Neutrophil (primary cell): Measurements from ENCODE around the gene NALCN.

ENCODE experiments used
- H3K27ac ChIP-seq: fragments of 200-600 bp; sonication (generic); 2 replicates; pipeline ENCODE4 v1.5.1; 2016; ENCODE audit warnings: mild to moderate bottlenecking, moderate library complexity
- H3K27me3 ChIP-seq: fragments of 200-600 bp; sonication (generic); 2 replicates; pipeline ENCODE4 v1.6.0; 2016; ENCODE audit warnings: mild to moderate bottlenecking
- H3K36me3 ChIP-seq: fragments of 200-600 bp; sonication (generic); 2 replicates; pipeline ENCODE4 v1.5.1; 2017
- H3K4me1 ChIP-seq, 2 experiments: fragments of 200-600 bp in 1 of 2; sonication (generic) in 1 of 2; 1 replicate in 1 of 2; 2 replicates in 1 of 2; pipeline versions ENCODE4 v1.5.1 to v1.6.1; 2013 to 2016; ENCODE audit warnings: low read depth in 1 of 2, low read length in 1 of 2, mild to moderate bottlenecking in 1 of 2, moderate library complexity in 1 of 2; ENCODE audit not compliant: control insufficient read depth in 1 of 2, insufficient read depth in 1 of 2
- H3K4me3 ChIP-seq, 2 experiments: fragments of 200-600 bp in 1 of 2; sonication (generic) in 1 of 2; 1 replicate in 1 of 2; 2 replicates in 1 of 2; pipeline ENCODE4 v1.5.1; 2013 to 2016; ENCODE audit warnings: low read depth in 1 of 2, low read length in 1 of 2, mild to moderate bottlenecking in 1 of 2, moderate library complexity in 1 of 2
- H3K9me3 ChIP-seq: fragments of 200-600 bp; sonication (generic); 2 replicates; pipeline ENCODE4 v1.5.1; 2016
- TF ChIP-seq, protein P1 (sequence below): fragments of 200-600 bp; sonication (generic); IDR thresholded peaks from 2 replicates; pipeline ENCODE4 v1.5.1; 2016; ENCODE audit warnings: antibody characterized with exemption

NALCN gene

GRCh38 chr13:101354895-101355294 is 61.4 kb downstream of the NALCN start:
- Histone ChIP-seq H3K27ac (no peak overlapping the region), H3K9me3 (no peaks in the 10 kb centered on the region), H3K27me3 (no peaks in the 10 kb centered on the region), H3K36me3 (no peaks in the 10 kb centered on the region), H3K4me1 (no peaks in the 10 kb centered on the region), H3K4me3 (no peak overlapping the region)
- TF ChIP-seq, protein P1, sequence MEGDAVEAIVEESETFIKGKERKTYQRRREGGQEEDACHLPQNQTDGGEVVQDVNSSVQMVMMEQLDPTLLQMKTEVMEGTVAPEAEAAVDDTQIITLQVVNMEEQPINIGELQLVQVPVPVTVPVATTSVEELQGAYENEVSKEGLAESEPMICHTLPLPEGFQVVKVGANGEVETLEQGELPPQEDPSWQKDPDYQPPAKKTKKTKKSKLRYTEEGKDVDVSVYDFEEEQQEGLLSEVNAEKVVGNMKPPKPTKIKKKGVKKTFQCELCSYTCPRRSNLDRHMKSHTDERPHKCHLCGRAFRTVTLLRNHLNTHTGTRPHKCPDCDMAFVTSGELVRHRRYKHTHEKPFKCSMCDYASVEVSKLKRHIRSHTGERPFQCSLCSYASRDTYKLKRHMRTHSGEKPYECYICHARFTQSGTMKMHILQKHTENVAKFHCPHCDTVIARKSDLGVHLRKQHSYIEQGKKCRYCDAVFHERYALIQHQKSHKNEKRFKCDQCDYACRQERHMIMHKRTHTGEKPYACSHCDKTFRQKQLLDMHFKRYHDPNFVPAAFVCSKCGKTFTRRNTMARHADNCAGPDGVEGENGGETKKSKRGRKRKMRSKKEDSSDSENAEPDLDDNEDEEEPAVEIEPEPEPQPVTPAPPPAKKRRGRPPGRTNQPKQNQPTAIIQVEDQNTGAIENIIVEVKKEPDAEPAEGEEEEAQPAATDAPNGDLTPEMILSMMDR, result no peak

DNA sequence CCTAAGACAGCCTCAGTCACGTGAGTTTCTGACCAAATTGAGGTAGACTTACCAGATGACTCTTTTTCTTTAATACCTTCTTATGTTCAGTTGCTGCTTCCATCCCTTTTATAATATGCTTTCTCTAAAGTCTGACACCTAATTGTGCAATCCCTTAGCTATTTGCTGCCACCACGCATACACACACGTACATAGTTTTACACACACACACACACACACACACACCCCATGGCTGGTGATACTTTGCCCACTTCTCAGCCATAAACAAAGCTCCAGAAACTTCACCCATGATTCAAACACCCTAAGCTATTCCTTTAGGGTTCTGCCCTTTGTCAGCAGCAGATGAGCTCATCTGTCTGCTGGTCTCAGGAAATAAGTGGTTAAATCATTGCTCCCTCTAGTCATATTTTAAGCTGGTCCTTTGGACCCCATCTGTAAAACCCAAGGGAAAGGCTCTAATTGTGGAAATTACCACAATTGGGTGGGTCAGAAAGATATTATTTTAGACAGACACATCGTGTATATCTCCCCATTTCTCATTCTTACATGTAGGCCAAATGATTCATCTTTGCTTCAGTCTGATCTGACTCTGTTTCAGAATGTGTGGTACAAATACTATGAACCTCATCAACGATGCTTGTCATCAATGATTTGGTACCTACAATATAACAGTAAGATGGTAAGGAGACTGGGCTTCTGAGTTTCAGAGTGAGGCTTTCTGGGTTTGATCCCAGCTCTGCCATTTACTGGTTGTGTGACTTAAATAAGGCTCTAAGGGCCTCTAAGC is 69.2 kb downstream of the NALCN start:
- Histone ChIP-seq H3K27ac (no peak overlapping the region), H3K27me3 (no peaks in the 10 kb centered on the region), H3K4me3 (no peak overlapping the region), H3K4me1 (no peaks in the 10 kb centered on the region), H3K36me3 (no peaks in the 10 kb centered on the region), H3K9me3 (no peaks in the 10 kb centered on the region)
- TF ChIP-seq, protein P1, result no peak

DNA sequence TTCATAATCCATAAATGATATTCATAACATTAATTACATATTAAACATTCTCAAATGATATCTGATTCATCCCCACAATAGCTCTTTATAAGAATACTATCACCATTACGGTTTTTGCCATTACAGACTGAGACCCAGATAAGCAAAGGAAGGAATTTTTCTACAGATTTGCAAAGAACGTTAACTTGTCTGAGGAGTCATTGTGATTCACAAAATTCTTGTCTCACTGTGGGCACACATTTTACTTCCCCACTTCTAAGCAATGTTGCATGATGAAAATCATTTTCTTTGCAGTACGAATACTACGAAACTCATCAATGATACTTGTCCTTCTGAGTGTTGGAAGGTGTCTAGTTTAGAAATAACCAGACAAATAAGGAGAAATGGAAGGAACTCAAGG is 70.1 kb downstream of the NALCN start:
- Histone ChIP-seq H3K36me3 (no peaks in the 10 kb centered on the region), H3K4me3 (no peak overlapping the region), H3K4me1 (no peaks in the 10 kb centered on the region), H3K27ac (no peak overlapping the region), H3K27me3 (no peaks in the 10 kb centered on the region), H3K9me3 (no peaks in the 10 kb centered on the region)
- TF ChIP-seq, protein P1, result no peak

DNA sequence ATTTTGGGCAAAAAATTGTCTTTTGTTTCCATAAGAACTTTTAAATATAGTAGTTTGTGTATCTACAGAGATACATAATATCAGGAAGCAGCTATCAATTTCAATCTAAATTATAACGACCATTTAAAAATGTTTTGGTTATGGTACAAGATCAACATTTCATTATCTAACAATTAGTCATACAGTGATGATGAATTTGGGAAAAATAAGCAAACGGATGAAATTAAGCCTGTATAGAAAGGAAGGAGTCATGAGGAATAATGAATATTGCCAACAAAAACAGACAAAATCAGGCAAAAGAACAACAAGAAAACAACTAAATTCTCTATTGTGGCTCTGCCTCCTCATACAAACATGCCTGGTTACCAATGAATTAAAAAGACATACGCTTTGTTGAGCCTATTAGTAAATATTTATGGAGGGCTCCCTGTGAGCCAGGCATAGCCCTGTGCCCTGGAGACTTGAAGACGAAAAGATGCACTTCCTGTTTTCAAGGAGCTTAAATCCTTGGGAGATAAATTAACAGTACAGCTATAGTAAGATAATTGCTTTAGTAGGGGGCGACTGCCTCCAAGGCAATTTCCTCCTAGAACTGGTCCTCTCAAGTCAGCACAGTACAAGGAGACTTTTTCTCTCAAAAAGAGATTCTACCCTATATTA is 73.0 kb downstream of the NALCN start:
- Histone ChIP-seq H3K36me3 (no peaks in the 10 kb centered on the region), H3K27me3 (no peaks in the 10 kb centered on the region), H3K4me1 (no peaks in the 10 kb centered on the region), H3K4me3 (no peak overlapping the region), H3K27ac (no peak overlapping the region), H3K9me3 (no peaks in the 10 kb centered on the region)
- TF ChIP-seq, protein P1, result no peak

DNA sequence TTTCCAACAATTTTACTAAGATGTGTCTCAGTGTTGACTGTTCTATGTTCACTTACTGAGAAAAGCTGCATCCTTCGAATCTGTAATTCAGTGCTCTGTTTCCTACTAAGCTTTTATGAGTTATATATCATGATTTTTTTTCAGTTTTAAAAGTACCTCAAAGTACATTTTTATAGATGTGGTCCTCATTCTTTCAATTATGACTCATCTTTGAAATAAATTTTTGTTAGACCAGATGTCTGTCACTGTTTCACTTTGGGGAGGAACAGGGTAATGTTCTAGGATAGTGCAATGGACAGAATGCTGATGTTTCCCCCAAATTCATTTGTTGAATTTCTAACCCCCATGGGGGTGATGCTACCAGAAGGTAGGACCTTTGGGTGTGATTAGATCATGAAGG is 74.8 kb downstream of the NALCN start:
- Histone ChIP-seq H3K27ac (no peak overlapping the region), H3K36me3 (no peaks in the 10 kb centered on the region), H3K27me3 (no peaks in the 10 kb centered on the region), H3K4me3 (no peak overlapping the region), H3K4me1 (no peaks in the 10 kb centered on the region), H3K9me3 (no peaks in the 10 kb centered on the region)
- TF ChIP-seq, protein P1, result no peak
